Fibroblast of lung (primary cell): ENCODE measurements around the gene IP6K3.

Experiments
- EZH2 ChIP-seq: IDR thresholded peaks from 2 replicates; pipeline ENCODE4 v1.5.1; 2012; ENCODE audit warnings: low read length, control low read depth, mild to moderate bottlenecking; ENCODE audit errors: missing control alignments
- TF ChIP-seq, protein P1 (sequence below), 2 donors: IDR thresholded peaks in 1 of 2; conservative IDR thresholded peaks in 1 of 2; 1 replicate in 1 of 2; 2 replicates in 1 of 2; pipeline ENCODE4 v1.5.1; 2011 to 2012; ENCODE audit warnings: low read length in 2 of 2, control low read depth in 1 of 2, inconsistent platforms in 1 of 2, low read depth in 1 of 2, mild to moderate bottlenecking in 1 of 2

DNA sequence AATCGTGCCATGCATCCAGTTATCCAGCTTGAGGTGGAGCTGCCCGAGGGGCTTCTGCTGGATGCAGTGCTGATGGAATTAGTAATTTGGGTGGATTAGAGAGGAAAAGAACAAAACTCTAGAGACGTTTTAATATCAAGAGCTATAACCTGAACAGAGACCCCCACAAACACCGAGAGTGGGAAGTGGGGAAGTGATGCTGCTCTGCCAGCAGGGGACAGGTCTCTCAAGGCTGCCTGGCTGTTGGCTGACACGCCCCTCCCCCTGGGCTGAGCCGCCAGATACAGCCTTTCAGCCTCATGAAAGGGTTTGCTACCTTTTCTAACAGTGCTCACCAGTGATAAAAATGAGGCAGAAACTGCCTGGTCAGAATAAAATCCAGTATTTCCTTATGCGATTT is 32.6 kb upstream of the IP6K3 start:
- no peak for TF ChIP-seq EZH2
- TF ChIP-seq, protein P1, sequence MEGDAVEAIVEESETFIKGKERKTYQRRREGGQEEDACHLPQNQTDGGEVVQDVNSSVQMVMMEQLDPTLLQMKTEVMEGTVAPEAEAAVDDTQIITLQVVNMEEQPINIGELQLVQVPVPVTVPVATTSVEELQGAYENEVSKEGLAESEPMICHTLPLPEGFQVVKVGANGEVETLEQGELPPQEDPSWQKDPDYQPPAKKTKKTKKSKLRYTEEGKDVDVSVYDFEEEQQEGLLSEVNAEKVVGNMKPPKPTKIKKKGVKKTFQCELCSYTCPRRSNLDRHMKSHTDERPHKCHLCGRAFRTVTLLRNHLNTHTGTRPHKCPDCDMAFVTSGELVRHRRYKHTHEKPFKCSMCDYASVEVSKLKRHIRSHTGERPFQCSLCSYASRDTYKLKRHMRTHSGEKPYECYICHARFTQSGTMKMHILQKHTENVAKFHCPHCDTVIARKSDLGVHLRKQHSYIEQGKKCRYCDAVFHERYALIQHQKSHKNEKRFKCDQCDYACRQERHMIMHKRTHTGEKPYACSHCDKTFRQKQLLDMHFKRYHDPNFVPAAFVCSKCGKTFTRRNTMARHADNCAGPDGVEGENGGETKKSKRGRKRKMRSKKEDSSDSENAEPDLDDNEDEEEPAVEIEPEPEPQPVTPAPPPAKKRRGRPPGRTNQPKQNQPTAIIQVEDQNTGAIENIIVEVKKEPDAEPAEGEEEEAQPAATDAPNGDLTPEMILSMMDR (conservative IDR thresholded peaks at IDR 0.05 in 1 of 2, IDR thresholded peaks at IDR 0.05 in 1 of 2; ENCODE audit: low read depth in 1 of 2, low read length in 2 of 2) = peak in 1 of 2 donors; percentile 5
